CD14-positive monocyte (primary cell): ENCODE results near the gene PELI1. TPM values are rescaled to one million over a fixed set of nuclear protein-coding genes. Genes with fewer than 3 reads are reported as not detected.
A peak's percentile ranks its signal among the peaks of the same experiment; 100 is the strongest.

ENCODE experiments used
- DNase-seq, 3 donors: peaks; one replicate each; pipeline ENCODE4 v3.0.0-alpha.2; 2011 to 2022
- H2AFZ ChIP-seq: 2 replicates; pipeline ENCODE4 v1.6.0; 2012; ENCODE audit warnings: mild to moderate bottlenecking, low read depth, low read length, inconsistent platforms; ENCODE audit not compliant: insufficient read depth, poor library complexity, severe bottlenecking
- H3K27ac ChIP-seq, 2 donors: 1 replicate in 1 of 2; 2 replicates in 1 of 2; pipeline ENCODE4 v1.5.1; 2012 to 2013; ENCODE audit warnings: low read length in 2 of 2, control low read depth in 1 of 2, inconsistent platforms in 1 of 2, low read depth in 1 of 2, mild to moderate bottlenecking in 1 of 2
- H3K27me3 ChIP-seq, 2 donors: one replicate each; pipeline versions ENCODE4 v1.6.0 to v1.6.1; 2011 to 2013; ENCODE audit warnings: low read length in 2 of 2; ENCODE audit not compliant: control insufficient read depth in 2 of 2, insufficient read depth in 2 of 2
- H3K36me3 ChIP-seq, 2 donors: replicated peaks in 1 of 2; 1 replicate in 1 of 2; 2 replicates in 1 of 2; pipeline versions ENCODE4 v1.5.1 to v1.6.1; 2012 to 2013; ENCODE audit warnings: low read length in 2 of 2, control low read depth in 1 of 2, inconsistent platforms in 1 of 2, mild to moderate bottlenecking in 1 of 2; ENCODE audit not compliant: insufficient read depth in 2 of 2, control insufficient read depth in 1 of 2
- H3K4me1 ChIP-seq, 2 donors: 1 replicate in 1 of 2; 2 replicates in 1 of 2; pipeline versions ENCODE4 v1.5.1 to v1.6.1; 2012 to 2013; ENCODE audit warnings: low read length in 2 of 2, control low read depth in 1 of 2, inconsistent platforms in 1 of 2, mild to moderate bottlenecking in 1 of 2, moderate library complexity in 1 of 2; ENCODE audit not compliant: insufficient read depth in 2 of 2, control insufficient read depth in 1 of 2
- H3K4me2 ChIP-seq: replicated peaks from 2 replicates; pipeline ENCODE3; 2012; ENCODE audit warnings: low read length, moderate library complexity, mild to moderate bottlenecking; ENCODE audit not compliant: poor library complexity, severe bottlenecking; ENCODE audit errors: extremely low read depth
- H3K4me3 ChIP-seq, 3 experiments: fragments of 200-600 bp in 1 of 3; sonication (generic) in 1 of 3; replicated peaks in 1 of 3; 1 replicate in 2 of 3; 2 replicates in 1 of 3; pipeline ENCODE4 v1.5.1; 2011 to 2013; ENCODE audit warnings: low read length in 3 of 3, mild to moderate bottlenecking in 3 of 3, control low read depth in 2 of 3, low read depth in 2 of 3, inconsistent platforms in 1 of 3, moderate library complexity in 1 of 3
- H3K79me2 ChIP-seq: 2 replicates; pipeline ENCODE4 v1.6.0; 2012; ENCODE audit warnings: mild to moderate bottlenecking, control low read depth, inconsistent platforms, low read length, moderate library complexity; ENCODE audit not compliant: insufficient read depth
- H3K9ac ChIP-seq: 2 replicates; pipeline ENCODE4 v1.6.0; 2017; ENCODE audit warnings: low read length, mild to moderate bottlenecking; ENCODE audit not compliant: insufficient read depth, poor library complexity, severe bottlenecking
- H3K9me3 ChIP-seq, 2 donors: replicated peaks in 1 of 2; 1 replicate in 1 of 2; 2 replicates in 1 of 2; pipeline versions ENCODE4 v1.5.1 to v1.6.1; 2012 to 2013; ENCODE audit warnings: low read length in 2 of 2, control low read depth in 1 of 2; ENCODE audit not compliant: control insufficient read depth in 1 of 2, insufficient read depth in 1 of 2
- H4K20me1 ChIP-seq: 2 replicates; pipeline ENCODE4 v1.6.0; 2012; ENCODE audit warnings: mild to moderate bottlenecking, low read length, control low read depth, moderate library complexity; ENCODE audit not compliant: insufficient read depth
- H3K27ac Mint-ChIP-seq, 7 donors: one replicate each; pipeline ENCODE4 v1.8.0; 2020; ENCODE audit warnings: mild to moderate bottlenecking in 7 of 7, mixed read lengths in 7 of 7, moderate library complexity in 6 of 7, inconsistent platforms in 2 of 7
- H3K27me3 Mint-ChIP-seq, 3 donors: one replicate each; pipeline ENCODE4 v1.8.0; 2021 to 2022; ENCODE audit warnings: low read depth in 3 of 3, mild to moderate bottlenecking in 3 of 3, mixed read lengths in 3 of 3, moderate library complexity in 3 of 3, inconsistent platforms in 1 of 3
- H3K36me3 Mint-ChIP-seq, 2 donors: one replicate each; pipeline ENCODE4 v1.8.0; 2020; ENCODE audit warnings: mixed read lengths in 2 of 2, inconsistent platforms in 1 of 2, mild to moderate bottlenecking in 1 of 2
- H3K4me1 Mint-ChIP-seq: one replicate; pipeline ENCODE4 v1.8.0; 2020; ENCODE audit warnings: mild to moderate bottlenecking, mixed read lengths
- H3K4me3 Mint-ChIP-seq, 2 donors: one replicate each; pipeline ENCODE4 v1.8.0; 2020; ENCODE audit warnings: mild to moderate bottlenecking in 2 of 2, mixed read lengths in 2 of 2, moderate library complexity in 1 of 2
- H3K9me3 Mint-ChIP-seq, 7 donors: one replicate each; pipeline ENCODE4 v1.8.0; 2020 to 2022; ENCODE audit warnings: mixed read lengths in 7 of 7, mild to moderate bottlenecking in 6 of 7, moderate library complexity in 6 of 7, inconsistent platforms in 2 of 7
- CTCF ChIP-seq: fragments of 200-600 bp; IDR thresholded peaks from one replicate; pipeline ENCODE4 v1.8.0; 2022; ENCODE audit warnings: antibody characterized with exemption, mild to moderate bottlenecking
- WGBS: methylation state at CpG from one replicate; pipeline ENCODE4 v1.1.5; 2013; ENCODE audit warnings: missing lambda C conversion rate; ENCODE audit not compliant: insufficient coverage; 5-methylcytosine and 5-hydroxymethylcytosine counted together
- intact Hi-C, 2 donors: fragments of 100-400 bp; cut with micrococcal nuclease; formaldehyde crosslinking; loops; one replicate each; pipeline versions ENCODE4 v1.15.0 to v1.15.1; 2023
- polyA plus RNA-seq, 3 donors: library from polyadenylated mRNA; depleted of rRNA in 1 of 3; unstranded in 2 of 3; stranded (reverse) in 1 of 3; fragments of 300-500 nt in 2 of 3; fragments of >200 nt in 1 of 3; fragmentation: Illumina TruSeq in 2 of 3; gene quantifications; 1 replicate in 2 of 3; 2 replicates in 1 of 3; pipeline ENCODE4 v1.2.3, GENCODE V29; 2012 to 2021

PELI1 gene
- polyA plus RNA-seq, 3 donors, result 44.7 to 106 (median 53.6) TPM

DNA sequence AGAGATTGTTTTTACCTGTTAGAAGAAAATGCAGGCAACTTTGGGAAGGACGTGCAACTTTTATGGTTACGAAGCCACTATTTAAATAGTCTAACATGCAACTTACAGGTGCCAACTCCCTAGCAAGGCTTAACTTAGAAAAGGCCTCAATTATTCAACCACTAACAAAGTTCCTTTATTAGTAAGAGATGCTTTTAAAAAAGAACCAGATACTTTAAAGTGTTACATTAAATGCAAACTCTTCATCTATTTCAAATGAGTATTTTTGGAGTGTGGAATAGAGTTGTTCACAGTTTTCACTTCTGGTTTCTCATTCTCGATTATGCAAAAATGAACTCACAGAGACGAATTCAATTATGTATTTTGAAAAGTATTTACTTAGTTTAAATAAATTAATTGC is 51.7 kb downstream of the PELI1 start:
- H4K20me1 ChIP-seq, result peaks cover 93% of the 10 kb centered on the region
- no peak overlapping the region for H3K4me3 ChIP-seq
- no peak overlapping the region for H3K27ac Mint-ChIP-seq
- no peak overlapping the region for H3K4me2 ChIP-seq
- no peak for DNase-seq
- H3K4me1 ChIP-seq, result no peaks in the 10 kb centered on the region
- H3K4me1 Mint-ChIP-seq, result peaks cover 3% of the 10 kb centered on the region
- intact Hi-C loops, result no loop called here
- no peaks in the 10 kb centered on the region for H3K9me3 ChIP-seq
- no peak overlapping the region for H2AFZ ChIP-seq
- H3K9ac ChIP-seq, result no peak overlapping the region
- H3K79me2 ChIP-seq, result no peaks in the 10 kb centered on the region
- no peak overlapping the region for H3K27ac ChIP-seq
- H3K9me3 Mint-ChIP-seq, result peaks cover 0 to 2% (median 0%) of the 10 kb centered on the region in 7 donors
- no CpG with 5 or more reads among the region's 4 CpGs for WGBS
- H3K27me3 Mint-ChIP-seq, result no peaks in the 10 kb centered on the region
- no peak overlapping the region for H3K4me3 Mint-ChIP-seq
- peaks cover 64 to 68% of the 10 kb centered on the region in 2 donors for H3K36me3 ChIP-seq
- TF ChIP-seq CTCF, result no peak
- no peaks in the 10 kb centered on the region for H3K27me3 ChIP-seq
- peaks cover 59 to 73% of the 10 kb centered on the region in 2 donors for H3K36me3 Mint-ChIP-seq

DNA sequence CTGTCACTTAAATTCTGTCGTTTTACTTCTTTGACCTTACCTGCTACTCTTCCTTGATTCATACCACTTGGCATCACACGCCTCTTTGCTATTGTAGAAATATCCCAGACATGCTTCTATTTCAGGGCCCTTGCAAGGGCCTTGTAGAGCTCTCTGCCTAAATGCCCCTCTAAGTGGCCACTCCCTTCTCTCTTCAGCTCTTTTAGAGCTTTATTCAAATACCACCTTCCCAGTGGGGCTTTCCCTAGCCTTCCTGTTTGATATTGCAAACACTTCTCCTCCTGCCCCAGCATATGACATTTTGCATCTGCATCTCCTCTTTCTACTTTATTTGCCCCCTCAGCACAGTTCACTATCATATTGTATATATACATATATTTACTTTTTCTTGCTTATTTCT is 54.0 kb downstream of the PELI1 start:
- Mint-ChIP-seq H3K9me3 (peaks cover 0 to 2% (median 0%) of the 10 kb centered on the region in 7 donors), H3K36me3 (peaks cover 39 to 51% of the 10 kb centered on the region in 2 donors), H3K4me3 (no peak overlapping the region), H3K4me1 (peaks cover 3% of the 10 kb centered on the region), H3K27me3 (peaks cover 0 to 3% (median 0%) of the 10 kb centered on the region in 3 donors), H3K27ac (peak overlapping the region in 2 of 7 donors; percentile 26 to 33)
- WGBS, result 100% methylated on average over 2 of the region's 2 CpGs
- Histone ChIP-seq H3K9me3 (no peaks in the 10 kb centered on the region), H3K4me2 (no peak overlapping the region), H3K27me3 (no peaks in the 10 kb centered on the region), H4K20me1 (peaks cover 75% of the 10 kb centered on the region), H3K27ac (no peak overlapping the region), H3K9ac (no peak overlapping the region), H2AFZ (no peak overlapping the region), H3K36me3 (peaks cover 42 to 46% of the 10 kb centered on the region in 2 donors), H3K4me3 (no peak overlapping the region), H3K79me2 (no peaks in the 10 kb centered on the region), H3K4me1 (no peaks in the 10 kb centered on the region)
- intact Hi-C loops, result no loop called here
- TF ChIP-seq CTCF, result no peak
- no peak for DNase-seq
